ENCODE measurements around the gene LRRC37A3.
"Not testable (repeated sequence)": the region's sequence is repeated elsewhere in the genome, so short reads cannot be mapped to it uniquely, and the experiment has no call there.

DNA sequence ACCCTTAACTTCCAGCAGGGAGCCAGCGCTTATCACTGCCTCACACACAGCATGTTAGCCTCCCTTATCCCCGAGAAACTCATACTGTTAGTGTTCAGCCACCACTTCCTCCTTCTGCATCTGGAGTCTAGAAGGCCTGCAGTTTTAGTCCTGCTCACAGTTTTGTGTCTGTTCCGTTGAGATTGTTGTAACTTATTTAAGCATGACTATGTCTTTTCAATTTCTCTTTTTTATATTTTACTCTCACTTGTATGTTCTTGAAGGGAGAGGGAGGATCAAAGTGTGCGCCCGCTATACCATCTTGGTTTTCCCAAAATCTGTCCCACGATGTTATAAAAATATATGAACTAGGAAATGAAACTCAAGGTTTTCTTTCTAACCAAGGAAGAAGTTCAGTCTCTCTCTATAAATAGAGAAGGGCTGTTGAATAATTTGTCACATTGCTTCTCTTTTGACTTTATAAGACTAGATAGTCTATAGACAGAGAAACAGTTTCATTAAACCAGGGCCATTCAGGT, 3.8 kb upstream of the LRRC37A3 start:
- TF ChIP-seq, protein P1, sequence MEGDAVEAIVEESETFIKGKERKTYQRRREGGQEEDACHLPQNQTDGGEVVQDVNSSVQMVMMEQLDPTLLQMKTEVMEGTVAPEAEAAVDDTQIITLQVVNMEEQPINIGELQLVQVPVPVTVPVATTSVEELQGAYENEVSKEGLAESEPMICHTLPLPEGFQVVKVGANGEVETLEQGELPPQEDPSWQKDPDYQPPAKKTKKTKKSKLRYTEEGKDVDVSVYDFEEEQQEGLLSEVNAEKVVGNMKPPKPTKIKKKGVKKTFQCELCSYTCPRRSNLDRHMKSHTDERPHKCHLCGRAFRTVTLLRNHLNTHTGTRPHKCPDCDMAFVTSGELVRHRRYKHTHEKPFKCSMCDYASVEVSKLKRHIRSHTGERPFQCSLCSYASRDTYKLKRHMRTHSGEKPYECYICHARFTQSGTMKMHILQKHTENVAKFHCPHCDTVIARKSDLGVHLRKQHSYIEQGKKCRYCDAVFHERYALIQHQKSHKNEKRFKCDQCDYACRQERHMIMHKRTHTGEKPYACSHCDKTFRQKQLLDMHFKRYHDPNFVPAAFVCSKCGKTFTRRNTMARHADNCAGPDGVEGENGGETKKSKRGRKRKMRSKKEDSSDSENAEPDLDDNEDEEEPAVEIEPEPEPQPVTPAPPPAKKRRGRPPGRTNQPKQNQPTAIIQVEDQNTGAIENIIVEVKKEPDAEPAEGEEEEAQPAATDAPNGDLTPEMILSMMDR (IDR thresholded peaks at IDR 0.05), result not testable (repeated sequence)
- TF ChIP-seq POLR2AphosphoS5, EP300, POLR2A (IDR thresholded peaks at IDR 0.05): not testable (repeated sequence)
